Activated B cell treated with CpG ODN at 0.5 μM for 24 hours (primary cell): ENCODE data around the gene CELA2B. TPM values are rescaled to one million over a fixed set of nuclear protein-coding genes. Genes with fewer than 3 reads are reported as not detected.

Experiments
- ATAC-seq: fragments of 200-7000 bp; cut with Tn5 transposase; one replicate; pipeline ENCODE4 v1.10.0; 2021; ENCODE audit warnings: low read depth, mild to moderate bottlenecking, moderate library complexity
- CTCF ChIA-PET: fragments of 350-600 bp; sonication (Branson Sonifier 250); formaldehyde crosslinking; loops from one replicate; lab custom pipeline; 2021; ENCODE audit warnings: antibody characterized with exemption; lab: Charles Lee
- POLR2A ChIA-PET: fragments of 350-600 bp; sonication (Branson Sonifier 250); formaldehyde crosslinking; loops from one replicate; lab custom pipeline; 2021; ENCODE audit warnings: antibody characterized with exemption; lab: Charles Lee
- DNase-seq: peaks from one replicate; pipeline ENCODE4 v3.0.0; 2022
- H3K27ac Mint-ChIP-seq: one replicate; pipeline ENCODE4 v1.8.0; 2020; ENCODE audit warnings: mixed read lengths
- H3K27me3 Mint-ChIP-seq: one replicate; pipeline ENCODE4 v1.8.0; 2021; ENCODE audit warnings: mixed read lengths
- H3K36me3 Mint-ChIP-seq: one replicate; pipeline ENCODE4 v1.8.0; 2021; ENCODE audit warnings: low read depth, mixed read lengths
- H3K4me1 Mint-ChIP-seq: one replicate; pipeline ENCODE4 v1.8.0; 2021; ENCODE audit warnings: mixed read lengths
- H3K4me3 Mint-ChIP-seq: one replicate; pipeline ENCODE4 v1.8.0; 2020; ENCODE audit warnings: mild to moderate bottlenecking, mixed read lengths
- H3K9me3 Mint-ChIP-seq: one replicate; pipeline ENCODE4 v1.8.0; 2020; ENCODE audit warnings: mixed read lengths
- intact Hi-C: fragments of 100-400 bp; cut with micrococcal nuclease; formaldehyde crosslinking; loops from one replicate; pipeline ENCODE4 v1.15.1; 2024
- total RNA-seq: library from RNA; stranded (reverse); gene quantifications from 2 replicates; pipeline ENCODE4 v1.2.3, GENCODE V29; 2022
- TF ChIP-seq, protein P1 (sequence below): fragments of 200-600 bp; IDR thresholded peaks from one replicate; pipeline ENCODE4 v1.8.0; 2022; ENCODE audit warnings: antibody characterized with exemption, mild to moderate bottlenecking

Gene CELA2B
- total RNA-seq, 1 donor from 2014 or later: not detected

DNA sequence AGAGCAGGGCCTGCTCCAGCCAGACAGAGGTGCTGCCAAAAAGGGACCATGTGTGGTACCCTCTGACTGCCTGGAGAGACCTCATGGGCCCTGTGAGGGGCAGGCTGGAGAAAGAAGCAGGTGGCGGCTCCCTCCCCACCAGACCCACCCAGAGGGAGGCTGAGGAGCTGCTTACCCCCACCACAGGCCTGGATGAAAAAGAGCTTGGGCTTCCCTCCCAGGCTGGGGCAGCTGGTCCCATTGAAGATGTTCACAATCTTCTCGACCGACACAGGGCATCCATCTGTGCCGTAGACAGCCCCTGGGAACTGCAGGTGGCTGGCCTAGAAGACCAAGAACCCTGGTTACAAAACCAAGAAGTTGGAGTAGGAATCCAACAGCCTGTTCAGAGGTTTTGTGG, 28.5 kb downstream of the CELA2B start:
- Mint-ChIP-seq H3K4me3 (no peak overlapping the region), H3K27me3 (no peaks in the 10 kb centered on the region), H3K36me3 (peaks cover 59% of the 10 kb centered on the region), H3K4me1 (peaks cover 9% of the 10 kb centered on the region), H3K27ac (no peak overlapping the region), H3K9me3 (no peaks in the 10 kb centered on the region)
- CTCF ChIA-PET: no interaction called here
- no peak for DNase-seq
- TF ChIP-seq, protein P1, sequence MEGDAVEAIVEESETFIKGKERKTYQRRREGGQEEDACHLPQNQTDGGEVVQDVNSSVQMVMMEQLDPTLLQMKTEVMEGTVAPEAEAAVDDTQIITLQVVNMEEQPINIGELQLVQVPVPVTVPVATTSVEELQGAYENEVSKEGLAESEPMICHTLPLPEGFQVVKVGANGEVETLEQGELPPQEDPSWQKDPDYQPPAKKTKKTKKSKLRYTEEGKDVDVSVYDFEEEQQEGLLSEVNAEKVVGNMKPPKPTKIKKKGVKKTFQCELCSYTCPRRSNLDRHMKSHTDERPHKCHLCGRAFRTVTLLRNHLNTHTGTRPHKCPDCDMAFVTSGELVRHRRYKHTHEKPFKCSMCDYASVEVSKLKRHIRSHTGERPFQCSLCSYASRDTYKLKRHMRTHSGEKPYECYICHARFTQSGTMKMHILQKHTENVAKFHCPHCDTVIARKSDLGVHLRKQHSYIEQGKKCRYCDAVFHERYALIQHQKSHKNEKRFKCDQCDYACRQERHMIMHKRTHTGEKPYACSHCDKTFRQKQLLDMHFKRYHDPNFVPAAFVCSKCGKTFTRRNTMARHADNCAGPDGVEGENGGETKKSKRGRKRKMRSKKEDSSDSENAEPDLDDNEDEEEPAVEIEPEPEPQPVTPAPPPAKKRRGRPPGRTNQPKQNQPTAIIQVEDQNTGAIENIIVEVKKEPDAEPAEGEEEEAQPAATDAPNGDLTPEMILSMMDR: no peak
- ATAC-seq: no peak
- intact Hi-C loops: loop anchor here (5.0 kb wide), 1 partner anchor 377 kb away; no protein-coding TSS in a partner anchor
- POLR2A ChIA-PET: no interaction called here

DNA sequence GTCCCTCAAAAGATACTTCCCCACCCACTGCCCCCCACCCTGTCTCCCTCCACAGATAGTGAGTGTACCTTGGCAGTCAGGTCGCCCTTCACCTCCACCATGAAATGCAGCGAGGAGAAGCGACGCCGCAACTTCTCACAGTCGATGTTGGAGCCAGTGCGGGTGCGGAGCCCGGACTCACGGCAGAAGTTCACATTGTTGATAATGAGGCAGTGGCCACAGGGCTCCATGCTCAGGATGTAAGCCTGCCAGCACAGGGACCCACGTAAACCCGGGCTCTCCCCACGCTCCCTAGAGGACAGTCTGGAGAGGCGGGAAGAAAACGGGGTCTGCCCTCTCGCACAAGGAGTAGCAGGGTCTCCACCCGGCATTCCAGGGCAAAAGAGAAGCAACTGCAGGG, 30.9 kb downstream of the CELA2B start:
- H3K4me1 Mint-ChIP-seq: peaks cover 9% of the 10 kb centered on the region
- H3K36me3 Mint-ChIP-seq: peaks cover 61% of the 10 kb centered on the region
- POLR2A ChIA-PET: no interaction called here
- ATAC-seq (no peak), DNase-seq (no peak)
- H3K9me3 Mint-ChIP-seq: no peaks in the 10 kb centered on the region
- TF ChIP-seq, protein P1: no peak
- no peak overlapping the region for H3K4me3 Mint-ChIP-seq
- H3K27ac Mint-ChIP-seq: no peak overlapping the region
- CTCF ChIA-PET: no interaction called here
- intact Hi-C loops: no loop called here
- H3K27me3 Mint-ChIP-seq: no peaks in the 10 kb centered on the region

DNA sequence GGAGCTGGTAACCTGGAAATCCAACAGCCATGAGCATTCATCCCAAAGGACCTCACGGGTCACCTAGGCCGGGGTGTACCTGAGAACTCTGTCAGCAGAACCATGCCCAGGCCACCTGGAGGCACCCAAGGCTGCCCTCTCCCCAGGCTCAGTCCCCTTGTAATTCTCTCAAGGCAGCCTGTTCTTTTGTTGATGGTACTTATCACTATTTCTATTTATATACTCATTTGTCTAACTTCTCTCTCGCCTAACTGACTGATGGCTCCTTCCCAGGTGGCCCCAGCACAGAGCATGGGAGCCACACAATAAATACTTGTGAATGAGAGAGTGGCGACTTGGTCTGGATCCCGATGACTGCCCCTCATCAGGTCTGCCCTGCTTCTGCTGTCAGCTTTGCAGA, 31.4 kb downstream of the CELA2B start:
- H3K36me3 Mint-ChIP-seq: peaks cover 62% of the 10 kb centered on the region
- no peaks in the 10 kb centered on the region for H3K27me3 Mint-ChIP-seq
- DNase-seq: no peak
- H3K4me1 Mint-ChIP-seq: peaks cover 9% of the 10 kb centered on the region
- ChIA-PET POLR2A (no interaction called here), CTCF (no interaction called here)
- intact Hi-C loops: no loop called here
- H3K4me3 Mint-ChIP-seq: no peak overlapping the region
- no peak overlapping the region for H3K27ac Mint-ChIP-seq
- no peaks in the 10 kb centered on the region for H3K9me3 Mint-ChIP-seq
- no peak for ATAC-seq
- TF ChIP-seq, protein P1: no peak

DNA sequence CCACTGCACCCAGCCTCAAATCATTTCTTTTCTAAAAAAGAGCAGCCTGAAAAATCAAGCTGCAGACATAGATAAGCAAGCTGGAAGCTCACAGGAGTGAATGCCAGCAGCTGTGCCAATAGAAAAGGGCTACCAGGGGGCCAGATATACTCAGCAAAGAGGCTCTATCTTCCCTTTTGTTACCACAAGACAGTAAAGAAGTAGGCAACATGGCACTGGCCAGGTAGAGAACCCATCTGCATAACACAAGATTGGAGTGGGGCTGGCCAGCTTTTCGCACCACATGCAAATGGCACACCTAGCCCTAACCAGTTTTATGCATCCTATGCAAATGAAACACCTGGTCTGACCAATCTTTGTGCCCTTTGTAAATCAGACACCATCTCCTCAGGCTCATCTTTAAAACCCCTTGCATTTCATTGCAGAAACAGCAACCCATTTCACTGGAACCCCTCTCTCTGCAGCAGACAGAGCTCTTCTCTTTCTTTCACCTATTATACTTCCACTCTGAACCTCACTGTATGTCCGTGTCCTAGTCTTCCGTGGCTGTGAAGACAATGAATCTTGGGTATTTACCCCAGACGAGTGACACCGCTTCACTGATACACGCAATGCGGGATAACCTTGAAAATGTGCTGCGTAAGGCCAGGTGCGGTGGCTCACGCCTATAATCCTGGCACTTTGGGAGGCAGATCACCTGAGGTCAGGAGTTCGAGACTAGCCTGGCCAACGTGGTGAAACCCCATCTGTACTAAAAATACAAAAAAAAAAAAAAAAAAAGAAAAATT, 33.0 kb downstream of the CELA2B start:
- POLR2A ChIA-PET: interaction anchor here (0.6 kb wide), 1 partner anchor 12 kb away, joined by 6 read pairs; no protein-coding TSS in a partner anchor
- CTCF ChIA-PET: no interaction called here
- Mint-ChIP-seq H3K4me1 (peaks cover 9% of the 10 kb centered on the region), H3K27ac (no peak overlapping the region), H3K4me3 (no peak overlapping the region), H3K36me3 (peaks cover 55% of the 10 kb centered on the region), H3K9me3 (no peaks in the 10 kb centered on the region), H3K27me3 (no peaks in the 10 kb centered on the region)
- intact Hi-C loops: no loop called here
- TF ChIP-seq, protein P1: no peak
- ATAC-seq (no peak), DNase-seq (no peak)

DNA sequence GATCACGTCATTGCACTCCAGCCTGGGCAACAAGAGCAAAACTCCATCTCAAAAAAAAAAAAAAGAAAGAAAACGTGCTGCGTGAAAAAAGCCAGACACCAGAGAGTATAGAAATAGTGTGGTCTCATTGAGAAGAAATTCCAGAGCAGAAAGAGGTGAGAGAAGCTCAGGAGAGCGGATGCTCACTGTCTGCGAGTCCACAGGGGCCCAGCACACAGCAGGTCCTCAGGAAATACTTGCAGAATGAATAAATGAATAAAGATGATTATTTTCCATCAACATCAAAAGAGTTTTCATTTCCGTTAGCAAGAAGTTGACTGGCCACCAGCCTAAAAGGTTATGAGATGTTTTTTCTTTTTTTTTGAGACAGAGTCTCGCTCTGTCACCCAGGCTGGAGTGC, 33.7 kb downstream of the CELA2B start:
- CTCF ChIA-PET: no interaction called here
- H3K27ac Mint-ChIP-seq: no peak overlapping the region
- H3K9me3 Mint-ChIP-seq: no peaks in the 10 kb centered on the region
- TF ChIP-seq, protein P1: no peak
- H3K4me3 Mint-ChIP-seq: no peak overlapping the region
- intact Hi-C loops: no loop called here
- ATAC-seq (no peak), DNase-seq (no peak)
- H3K36me3 Mint-ChIP-seq: peaks cover 55% of the 10 kb centered on the region
- H3K4me1 Mint-ChIP-seq: peaks cover 12% of the 10 kb centered on the region
- POLR2A ChIA-PET: no interaction called here
- H3K27me3 Mint-ChIP-seq: no peaks in the 10 kb centered on the region
